GM23248 (cell line): ENCODE data around the gene PNMA6F.

Source experiments
- EZH2 ChIP-seq: fragments of 200-600 bp; sonication (generic); IDR thresholded peaks from 2 replicates; pipeline ENCODE4 v1.6.1; 2018; ENCODE audit warnings: antibody characterized with exemption, mild to moderate bottlenecking; ENCODE audit not compliant: insufficient read depth, poor library complexity, severe bottlenecking
- EZH2phosphoT487 ChIP-seq: fragments of 200-600 bp; sonication (generic); IDR thresholded peaks from 2 replicates; pipeline ENCODE4 v1.6.1; 2018; ENCODE audit warnings: antibody characterized with exemption, moderate library complexity, mild to moderate bottlenecking, low read depth; ENCODE audit not compliant: insufficient read depth

- no peak for TF ChIP-seq EZH2
- TF ChIP-seq EZH2phosphoT487: no peak
Observed at GRCh38 chrX:153347530-153347929, 26.0 kb upstream of the PNMA6F start.
